Neural crest cell (in vitro differentiated cells): ENCODE data around the gene ZNF169. TPM values are rescaled to one million over a fixed set of nuclear protein-coding genes. Genes with fewer than 3 reads are reported as not detected.

Experiments used
- DNase-seq: peaks from one replicate; pipeline ENCODE4 v3.0.0; 2021; ENCODE audit warnings: low read depth, mixed read lengths, low spot score
- H3K27ac Mint-ChIP-seq: one replicate; pipeline ENCODE4 v1.8.0; 2021; ENCODE audit warnings: mild to moderate bottlenecking, mixed read lengths; ENCODE audit not compliant: unreplicated experiment
- H3K27me3 Mint-ChIP-seq: 2 replicates; pipeline ENCODE4 v1.8.0; 2021; ENCODE audit warnings: low read depth, mild to moderate bottlenecking, mixed read lengths
- H3K36me3 Mint-ChIP-seq: 2 replicates; pipeline ENCODE4 v1.8.0; 2021; ENCODE audit warnings: low read depth, mild to moderate bottlenecking, mixed read lengths
- H3K4me1 Mint-ChIP-seq: 2 replicates; pipeline ENCODE4 v1.8.0; 2021; ENCODE audit warnings: mixed read lengths
- H3K4me3 Mint-ChIP-seq: one replicate; pipeline ENCODE4 v1.8.0; 2021; ENCODE audit warnings: mild to moderate bottlenecking, mixed read lengths
- H3K9me3 Mint-ChIP-seq: 2 replicates; pipeline ENCODE4 v1.8.0; 2021; ENCODE audit warnings: mixed read lengths
- long read RNA-seq: library from polyadenylated mRNA; unstranded; transcript quantifications from one replicate; pipeline ENCODE4 v2.0.0, GENCODE V29; 2020
- total RNA-seq: library from RNA; stranded (reverse); gene quantifications from 2 replicates; pipeline ENCODE4 v1.2.1, GENCODE V29; 2021
- TF ChIP-seq, protein P1 (sequence below): fragments of 200-600 bp; sonication (generic); conservative IDR thresholded peaks from 2 replicates; pipeline ENCODE4 v1.5.0; 2021; ENCODE audit warnings: antibody characterized with exemption, mild to moderate bottlenecking

ZNF169 gene
- total RNA-seq: 5.9 and 7.6 TPM in 2 replicates
- long read RNA-seq, partial matches to known transcripts: 3 of 9 reads
- long read RNA-seq, other reads (novel, unspliced or antisense): 2 of 9 reads

GRCh38 chr9:94259077-94259862 is at the start of gene ZNF169:
Gene ZNF169, plus strand, starts transcription at chr9:94259298. Its CDS starts 19,515 bp downstream, at chr9:94278813.
- Mint-ChIP-seq H3K4me3 (peak within 1 kb of the TSS; percentile 99), H3K4me1 (peaks cover 25% of the 10 kb centered on the region), H3K27me3 (peaks cover 24% of the 10 kb centered on the region), H3K27ac (peak within 1 kb of the TSS; percentile 98), H3K36me3 (peaks cover 6% of the 10 kb centered on the region), H3K9me3 (peaks cover 2% of the 10 kb centered on the region)
- peak; percentile 85 for DNase-seq
- TF ChIP-seq, protein P1, sequence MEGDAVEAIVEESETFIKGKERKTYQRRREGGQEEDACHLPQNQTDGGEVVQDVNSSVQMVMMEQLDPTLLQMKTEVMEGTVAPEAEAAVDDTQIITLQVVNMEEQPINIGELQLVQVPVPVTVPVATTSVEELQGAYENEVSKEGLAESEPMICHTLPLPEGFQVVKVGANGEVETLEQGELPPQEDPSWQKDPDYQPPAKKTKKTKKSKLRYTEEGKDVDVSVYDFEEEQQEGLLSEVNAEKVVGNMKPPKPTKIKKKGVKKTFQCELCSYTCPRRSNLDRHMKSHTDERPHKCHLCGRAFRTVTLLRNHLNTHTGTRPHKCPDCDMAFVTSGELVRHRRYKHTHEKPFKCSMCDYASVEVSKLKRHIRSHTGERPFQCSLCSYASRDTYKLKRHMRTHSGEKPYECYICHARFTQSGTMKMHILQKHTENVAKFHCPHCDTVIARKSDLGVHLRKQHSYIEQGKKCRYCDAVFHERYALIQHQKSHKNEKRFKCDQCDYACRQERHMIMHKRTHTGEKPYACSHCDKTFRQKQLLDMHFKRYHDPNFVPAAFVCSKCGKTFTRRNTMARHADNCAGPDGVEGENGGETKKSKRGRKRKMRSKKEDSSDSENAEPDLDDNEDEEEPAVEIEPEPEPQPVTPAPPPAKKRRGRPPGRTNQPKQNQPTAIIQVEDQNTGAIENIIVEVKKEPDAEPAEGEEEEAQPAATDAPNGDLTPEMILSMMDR: no peak

GRCh38 chr9:94210616-94211603 is 48.2 kb upstream of the ZNF169 start:
- H3K27ac Mint-ChIP-seq: no peak overlapping the region
- no peak for DNase-seq
- TF ChIP-seq, protein P1: no peak
- no peaks in the 10 kb centered on the region for H3K27me3 Mint-ChIP-seq
- no peak overlapping the region for H3K4me3 Mint-ChIP-seq
- no peaks in the 10 kb centered on the region for H3K36me3 Mint-ChIP-seq
- peaks cover 3% of the 10 kb centered on the region for H3K4me1 Mint-ChIP-seq
- H3K9me3 Mint-ChIP-seq: peaks cover 4% of the 10 kb centered on the region

DNA sequence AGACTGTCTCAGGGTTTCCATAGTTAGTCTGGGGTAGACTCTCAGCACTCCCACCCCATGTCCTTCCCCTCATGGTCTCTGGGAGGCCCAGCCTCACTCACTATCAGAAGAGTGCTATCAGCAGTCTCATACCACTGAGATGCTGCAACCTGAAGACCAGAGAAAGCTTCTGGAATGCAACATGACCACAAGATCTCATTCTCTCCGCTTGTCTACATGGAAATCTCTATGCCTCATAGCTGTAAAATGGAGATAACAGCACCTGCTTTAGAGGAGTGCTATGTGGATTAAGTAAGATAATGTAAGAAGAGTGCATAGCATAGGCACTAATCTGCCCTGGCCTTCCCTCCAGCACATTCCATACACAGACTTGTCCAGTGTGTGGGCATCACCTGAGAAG is 47.0 kb upstream of the ZNF169 start:
- DNase-seq: no peak
- peaks cover 4% of the 10 kb centered on the region for H3K9me3 Mint-ChIP-seq
- no peaks in the 10 kb centered on the region for H3K27me3 Mint-ChIP-seq
- no peak overlapping the region for H3K27ac Mint-ChIP-seq
- no peak overlapping the region for H3K4me3 Mint-ChIP-seq
- H3K36me3 Mint-ChIP-seq: no peaks in the 10 kb centered on the region
- TF ChIP-seq, protein P1: no peak
- peaks cover 3% of the 10 kb centered on the region for H3K4me1 Mint-ChIP-seq

DNA sequence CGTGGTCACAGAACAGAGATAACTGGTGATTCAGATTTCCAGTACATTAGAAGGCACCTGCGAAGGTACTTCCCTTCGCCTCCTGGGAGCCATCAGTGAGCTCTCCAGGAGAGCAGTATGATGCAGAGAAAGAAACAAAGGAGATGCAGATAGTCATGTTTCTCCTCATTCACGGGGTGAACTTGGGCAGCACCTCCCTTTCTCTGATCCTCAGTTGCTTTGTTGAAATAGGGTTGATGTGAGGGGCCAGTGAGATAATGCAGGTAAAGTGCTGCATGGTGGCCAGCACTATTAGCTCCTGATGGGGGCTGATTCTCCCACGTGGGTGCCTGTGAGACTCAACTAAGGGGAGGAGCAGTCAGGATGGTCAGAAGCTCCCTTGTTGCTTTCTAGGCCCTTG is 46.6 kb upstream of the ZNF169 start:
- DNase-seq: no peak
- Mint-ChIP-seq H3K9me3 (peaks cover 2% of the 10 kb centered on the region), H3K36me3 (no peaks in the 10 kb centered on the region), H3K4me3 (no peak overlapping the region), H3K4me1 (peaks cover 3% of the 10 kb centered on the region), H3K27me3 (no peaks in the 10 kb centered on the region), H3K27ac (no peak overlapping the region)
- TF ChIP-seq, protein P1: no peak

- Mint-ChIP-seq H3K4me3 (no peak overlapping the region), H3K27me3 (peaks cover 6% of the 10 kb centered on the region), H3K4me1 (peaks cover 3% of the 10 kb centered on the region), H3K36me3 (peaks cover 2% of the 10 kb centered on the region), H3K9me3 (peaks cover 3% of the 10 kb centered on the region), H3K27ac (no peak overlapping the region)
- peak; percentile 72 for DNase-seq
- TF ChIP-seq, protein P1: peak; percentile 89
These were observed 45.5 kb upstream of the ZNF169 start for GRCh38 chr9:94213511-94214124.
